Testis (tissue), 2 donors: ENCODE measurements around the gene CCSER2.

Source experiments
- CTCF ChIP-seq, 3 experiments: fragments of 450-650 bp in 2 of 3; fragments of 200-600 bp in 1 of 3; sonication (generic) in 1 of 3; IDR thresholded peaks; one replicate each; pipeline ENCODE4 v1.5.1; 2016 to 2019; ENCODE audit warnings: antibody characterized with exemption in 3 of 3, mild to moderate bottlenecking in 2 of 3, moderate library complexity in 1 of 3
- POLR2A ChIP-seq: fragments of 450-650 bp; IDR thresholded peaks from one replicate; pipeline ENCODE4 v1.6.1; 2017; ENCODE audit warnings: antibody characterized with exemption, mild to moderate bottlenecking, moderate library complexity

GRCh38 chr10:84340187-84340586, 11.8 kb downstream of the CCSER2 start:
- no peak for TF ChIP-seq CTCF (IDR thresholded peaks at IDR 0.05)
- TF ChIP-seq POLR2A: no peak
